Measurements from ENCODE around the gene EXOC2. TPM values are rescaled to one million over a fixed set of nuclear protein-coding genes. Genes with fewer than 3 reads are reported as not detected.

The EXOC2 gene
- total and polyA plus RNA-seq, 10 of the 15 experiments (the other 5 are each of a cell fraction or from before 2014, with no cell fraction given): 8.7 to 32.8 (median 20.7) TPM

DNA sequence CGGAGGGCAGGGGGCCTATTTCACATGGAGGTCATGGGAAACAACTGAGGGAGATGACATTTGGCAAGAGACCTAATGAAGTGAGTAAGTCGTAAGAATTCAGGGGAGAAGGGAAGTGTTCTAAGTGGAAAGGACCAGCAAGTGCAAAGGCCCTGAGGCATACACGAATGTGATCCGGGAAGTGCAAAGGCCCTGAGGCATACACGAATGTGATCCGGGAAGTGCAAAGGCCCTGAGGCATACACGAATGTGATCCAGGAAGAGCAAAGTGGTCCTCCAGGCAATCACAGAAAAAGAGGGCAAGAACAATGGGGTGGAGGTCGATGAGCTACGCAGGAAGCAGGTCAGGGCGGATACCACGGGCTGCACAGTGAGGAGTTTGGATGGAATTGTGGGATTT, 24.2 kb upstream of the EXOC2 start:
- H2AFZ ChIP-seq (ENCODE audit: control insufficient read depth, low read depth, low read length): no peak overlapping the region
- no peak for TF ChIP-seq MEF2B (IDR thresholded peaks at IDR 0.05; ENCODE audit: partially characterized antibody, poor library complexity, severe bottlenecking)
- no peak for TF ChIP-seq ZBED1 (IDR thresholded peaks at IDR 0.05; ENCODE audit: borderline replicate concordance)
- H3K79me2 ChIP-seq (ENCODE audit: control insufficient read depth, insufficient read depth, low read length): no peaks in the 10 kb centered on the region
- no peaks in the 10 kb centered on the region for H3K36me3 ChIP-seq (ENCODE audit: control insufficient read depth in 2 of 2, insufficient read depth in 2 of 2, low read length in 1 of 2)
- H3K9ac ChIP-seq (ENCODE audit: control insufficient read depth, insufficient read depth, low read length): no peak overlapping the region
- ChIA-PET POLR2A (no interaction called here), SMC1A (ENCODE audit: uncharacterized antibody, unreplicated experiment) (no interaction called here), CTCF (interaction anchor here (1.2 kb wide), 1 partner anchor 11 kb away, joined by 4 read pairs; no protein-coding TSS in a partner anchor), RAD21 (ENCODE audit: unreplicated experiment) (no interaction called here)
- intact Hi-C loops (cut with micrococcal nuclease; ENCODE audit: unreplicated experiment): no loop called here
- no peaks in the 10 kb centered on the region for H3K4me1 ChIP-seq (ENCODE audit: control insufficient read depth, insufficient read depth, low read length)
- ATAC-seq (no peak), DNase-seq (ENCODE audit: low read depth, low spot score) (no peak), FAIRE-seq (no peak)
- H3K4me2 ChIP-seq (ENCODE audit: control insufficient read depth, insufficient read depth): no peak overlapping the region
- no peak overlapping the region for H3K27ac ChIP-seq (ENCODE audit: control insufficient read depth, insufficient read depth)
- no TSS peak for BruUV-seq (replicated peaks)
- no peaks in the 10 kb centered on the region for H4K20me1 ChIP-seq (ENCODE audit: control insufficient read depth, insufficient read depth)
- in situ Hi-C loops (cut with MboI): no loop called here
- WGBS (ENCODE audit: insufficient coverage, insufficient replicate concordance, low lambda C conversion rate, missing lambda C conversion rate): 62% methylated on average over 11 of the region's 11 CpGs
- no peak overlapping the region for H3K4me3 ChIP-seq
- H3K27me3 ChIP-seq (replicated peaks in 1 of 2; ENCODE audit: control insufficient read depth in 2 of 2, insufficient read depth in 2 of 2, low read length in 1 of 2): no peaks in the 10 kb centered on the region
- no peaks in the 10 kb centered on the region for H3K9me3 ChIP-seq (replicated peaks; ENCODE audit: control insufficient read depth, insufficient read depth, low read length)

DNA sequence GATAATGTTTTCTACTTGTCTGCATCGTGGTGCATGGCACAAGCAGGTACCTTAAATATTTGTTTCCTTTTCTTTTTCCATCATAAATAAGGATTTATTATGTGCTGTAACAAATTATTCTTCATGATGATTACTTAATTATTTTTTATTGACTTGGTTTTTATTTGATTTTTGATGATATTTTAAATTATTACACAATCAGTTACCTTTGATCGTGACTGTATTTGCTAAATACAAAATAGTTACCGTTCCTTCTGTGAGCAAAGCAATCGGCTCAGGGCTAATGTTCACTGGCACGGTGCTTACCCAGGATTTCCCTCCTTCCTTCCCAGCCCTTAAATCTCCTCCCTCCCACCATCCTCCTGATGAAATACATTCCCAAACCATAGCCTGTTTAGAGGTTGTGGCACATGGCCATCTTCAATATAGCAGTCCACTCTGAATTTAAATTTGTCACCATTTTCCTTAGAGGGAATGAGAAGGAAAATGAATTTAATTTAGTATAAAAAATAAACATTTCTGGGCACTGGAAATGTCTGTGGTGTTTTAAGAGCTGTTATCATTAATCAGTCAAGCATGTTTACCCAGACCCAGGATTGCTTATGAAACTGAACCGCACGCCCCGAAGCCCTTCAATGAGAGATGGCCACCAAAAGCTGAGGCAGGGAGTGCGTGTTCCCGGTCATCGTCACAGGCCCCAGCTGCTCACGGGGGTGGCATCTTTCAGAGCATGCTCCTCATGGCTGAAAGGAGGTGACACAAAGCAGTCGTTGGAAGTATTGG, 23.0 kb upstream of the EXOC2 start:
- 72% methylated on average over 13 of the region's 13 CpGs for WGBS (ENCODE audit: insufficient coverage, insufficient replicate concordance, low lambda C conversion rate, missing lambda C conversion rate)
- in situ Hi-C loops (cut with MboI) (no loop called here), intact Hi-C loops (cut with micrococcal nuclease; ENCODE audit: unreplicated experiment) (no loop called here)
- no TSS peak for BruUV-seq (replicated peaks)
- FAIRE-seq (no peak), DNase-seq (ENCODE audit: low read depth, low spot score) (no peak), ATAC-seq (no peak)
- H3K4me2 ChIP-seq (ENCODE audit: control insufficient read depth, insufficient read depth): no peak overlapping the region
- no peaks in the 10 kb centered on the region for H4K20me1 ChIP-seq (ENCODE audit: control insufficient read depth, insufficient read depth)
- H3K36me3 ChIP-seq (ENCODE audit: control insufficient read depth in 2 of 2, insufficient read depth in 2 of 2, low read length in 1 of 2): no peaks in the 10 kb centered on the region
- ChIA-PET POLR2A (no interaction called here), RAD21 (ENCODE audit: unreplicated experiment) (no interaction called here), SMC1A (ENCODE audit: uncharacterized antibody, unreplicated experiment) (interaction anchor here (1.4 kb wide), 1 partner anchor 122 kb away, joined by 3 read pairs; no protein-coding TSS in a partner anchor), CTCF (interaction anchor here (0.7 to 1.2 kb wide), 3 partner anchors 9 to 489 kb away, joined by 3 to 4 read pairs (median 3); no protein-coding TSS in a partner anchor)
- H2AFZ ChIP-seq (ENCODE audit: control insufficient read depth, low read depth, low read length): no peak overlapping the region; the same call in 1 of the 2 replicates
- no peak overlapping the region for H3K4me3 ChIP-seq
- H3K79me2 ChIP-seq (ENCODE audit: control insufficient read depth, insufficient read depth, low read length): no peaks in the 10 kb centered on the region
- H3K9me3 ChIP-seq (replicated peaks; ENCODE audit: control insufficient read depth, insufficient read depth, low read length): no peaks in the 10 kb centered on the region
- no peak overlapping the region for H3K27ac ChIP-seq (ENCODE audit: control insufficient read depth, insufficient read depth)
- peaks cover 5% of the 10 kb centered on the region for H3K4me1 ChIP-seq (ENCODE audit: control insufficient read depth, insufficient read depth, low read length)
- no peaks in the 10 kb centered on the region for H3K27me3 ChIP-seq (replicated peaks in 1 of 2; ENCODE audit: control insufficient read depth in 2 of 2, insufficient read depth in 2 of 2, low read length in 1 of 2)
- H3K9ac ChIP-seq (ENCODE audit: control insufficient read depth, insufficient read depth, low read length): no peak overlapping the region
- TF ChIP-seq MEF2A (IDR thresholded peaks at IDR 0.05; ENCODE audit: insufficient read depth, low read depth, low read length) (no peak), SMARCA5 (IDR thresholded peaks at IDR 0.05) (no peak), GABPA (IDR thresholded peaks at IDR 0.05; ENCODE audit: low read depth) (no peak), SMAD1 (IDR thresholded peaks at IDR 0.05; ENCODE audit: low read depth, partially characterized antibody) (no peak), NFYB (IDR thresholded peaks at IDR 0.05; ENCODE audit: insufficient read depth, low read depth, low read length) (no peak), TARDBP (IDR thresholded peaks at IDR 0.05; ENCODE audit: borderline replicate concordance) (no peak), IRF4 (IDR thresholded peaks at IDR 0.05; ENCODE audit: low read depth, low read length) (no peak), PKNOX1 (IDR thresholded peaks at IDR 0.05) (no peak), TBL1XR1 (IDR thresholded peaks at IDR 0.05; ENCODE audit: low read depth, low read length) (no peak), RBBP5 (conservative IDR thresholded peaks at IDR 0.05) (no peak)
- TF ChIP-seq, protein P1, sequence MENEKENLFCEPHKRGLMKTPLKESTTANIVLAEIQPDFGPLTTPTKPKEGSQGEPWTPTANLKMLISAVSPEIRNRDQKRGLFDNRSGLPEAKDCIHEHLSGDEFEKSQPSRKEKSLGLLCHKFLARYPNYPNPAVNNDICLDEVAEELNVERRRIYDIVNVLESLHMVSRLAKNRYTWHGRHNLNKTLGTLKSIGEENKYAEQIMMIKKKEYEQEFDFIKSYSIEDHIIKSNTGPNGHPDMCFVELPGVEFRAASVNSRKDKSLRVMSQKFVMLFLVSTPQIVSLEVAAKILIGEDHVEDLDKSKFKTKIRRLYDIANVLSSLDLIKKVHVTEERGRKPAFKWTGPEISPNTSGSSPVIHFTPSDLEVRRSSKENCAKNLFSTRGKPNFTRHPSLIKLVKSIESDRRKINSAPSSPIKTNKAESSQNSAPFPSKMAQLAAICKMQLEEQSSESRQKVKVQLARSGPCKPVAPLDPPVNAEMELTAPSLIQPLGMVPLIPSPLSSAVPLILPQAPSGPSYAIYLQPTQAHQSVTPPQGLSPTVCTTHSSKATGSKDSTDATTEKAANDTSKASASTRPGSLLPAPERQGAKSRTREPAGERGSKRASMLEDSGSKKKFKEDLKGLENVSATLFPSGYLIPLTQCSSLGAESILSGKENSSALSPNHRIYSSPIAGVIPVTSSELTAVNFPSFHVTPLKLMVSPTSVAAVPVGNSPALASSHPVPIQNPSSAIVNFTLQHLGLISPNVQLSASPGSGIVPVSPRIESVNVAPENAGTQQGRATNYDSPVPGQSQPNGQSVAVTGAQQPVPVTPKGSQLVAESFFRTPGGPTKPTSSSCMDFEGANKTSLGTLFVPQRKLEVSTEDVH (IDR thresholded peaks at IDR 0.05; ENCODE audit: low read depth, partially characterized antibody): no peak
